C4-2B (cell line): ENCODE measurements around the gene MCFD2.

Source experiments
- ZFX ChIP-seq: fragments of 450-650 bp; IDR thresholded peaks from 2 replicates; pipeline ENCODE4 v1.6.1; 2017
- TF ChIP-seq, protein P1 (sequence below): fragments of 450-650 bp; conservative IDR thresholded peaks from 2 replicates; pipeline ENCODE4 v1.5.1; 2017; ENCODE audit warnings: mild to moderate bottlenecking

DNA sequence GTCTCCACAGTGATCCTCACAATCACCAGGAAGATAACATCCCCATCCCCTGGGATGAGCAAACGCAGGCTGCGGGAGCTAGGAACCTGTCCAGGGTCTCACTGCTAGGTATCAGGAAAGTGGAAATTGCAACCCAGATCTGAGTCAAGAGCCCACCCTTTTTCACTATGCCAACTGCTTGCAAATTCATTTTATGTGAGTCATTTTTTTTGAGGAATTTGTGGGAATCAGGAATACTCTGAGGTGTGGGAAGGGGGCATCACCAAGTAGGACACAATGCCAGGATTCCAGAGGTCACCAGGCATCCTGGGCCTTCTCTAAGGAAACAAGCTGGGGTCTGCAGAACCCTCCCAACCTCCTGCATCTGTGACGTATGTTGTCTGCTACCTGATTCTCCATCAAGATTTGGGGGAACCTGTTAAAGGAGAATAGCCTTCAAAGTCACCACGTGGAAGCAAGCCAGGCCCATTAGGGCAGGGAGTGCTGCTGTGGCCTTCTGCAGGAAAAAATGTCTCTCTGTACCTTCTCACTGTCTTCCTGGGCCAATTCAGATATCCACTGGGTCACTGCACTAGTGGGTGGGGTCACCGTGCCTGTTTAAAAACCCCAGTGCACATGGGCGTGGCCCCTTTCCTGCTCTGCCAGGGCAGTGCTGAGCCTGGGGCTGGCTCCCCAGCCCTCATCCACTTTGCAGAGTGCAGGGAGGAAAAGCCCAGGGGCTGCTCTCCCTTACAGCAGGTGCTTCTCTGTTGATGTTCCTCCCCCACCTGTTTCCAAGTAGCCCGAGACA, 50.2 kb downstream of the MCFD2 start:
- TF ChIP-seq, protein P1, sequence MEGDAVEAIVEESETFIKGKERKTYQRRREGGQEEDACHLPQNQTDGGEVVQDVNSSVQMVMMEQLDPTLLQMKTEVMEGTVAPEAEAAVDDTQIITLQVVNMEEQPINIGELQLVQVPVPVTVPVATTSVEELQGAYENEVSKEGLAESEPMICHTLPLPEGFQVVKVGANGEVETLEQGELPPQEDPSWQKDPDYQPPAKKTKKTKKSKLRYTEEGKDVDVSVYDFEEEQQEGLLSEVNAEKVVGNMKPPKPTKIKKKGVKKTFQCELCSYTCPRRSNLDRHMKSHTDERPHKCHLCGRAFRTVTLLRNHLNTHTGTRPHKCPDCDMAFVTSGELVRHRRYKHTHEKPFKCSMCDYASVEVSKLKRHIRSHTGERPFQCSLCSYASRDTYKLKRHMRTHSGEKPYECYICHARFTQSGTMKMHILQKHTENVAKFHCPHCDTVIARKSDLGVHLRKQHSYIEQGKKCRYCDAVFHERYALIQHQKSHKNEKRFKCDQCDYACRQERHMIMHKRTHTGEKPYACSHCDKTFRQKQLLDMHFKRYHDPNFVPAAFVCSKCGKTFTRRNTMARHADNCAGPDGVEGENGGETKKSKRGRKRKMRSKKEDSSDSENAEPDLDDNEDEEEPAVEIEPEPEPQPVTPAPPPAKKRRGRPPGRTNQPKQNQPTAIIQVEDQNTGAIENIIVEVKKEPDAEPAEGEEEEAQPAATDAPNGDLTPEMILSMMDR = no peak
- no peak for TF ChIP-seq ZFX
